HG02938 (cell line): ENCODE data around the gene TMEM18.

ENCODE experiments used
- ATAC-seq: cut with Tn5 transposase; IDR thresholded peaks from one replicate; pipeline ENCODE4 v1.9.1; 2021; ENCODE audit warnings: mild to moderate bottlenecking, moderate library complexity; ENCODE audit not compliant: unreplicated experiment

TMEM18 gene

GRCh38 chr2:636641-637405, 40.4 kb downstream of the TMEM18 start:
- ATAC-seq, result peak; percentile 67

DNA sequence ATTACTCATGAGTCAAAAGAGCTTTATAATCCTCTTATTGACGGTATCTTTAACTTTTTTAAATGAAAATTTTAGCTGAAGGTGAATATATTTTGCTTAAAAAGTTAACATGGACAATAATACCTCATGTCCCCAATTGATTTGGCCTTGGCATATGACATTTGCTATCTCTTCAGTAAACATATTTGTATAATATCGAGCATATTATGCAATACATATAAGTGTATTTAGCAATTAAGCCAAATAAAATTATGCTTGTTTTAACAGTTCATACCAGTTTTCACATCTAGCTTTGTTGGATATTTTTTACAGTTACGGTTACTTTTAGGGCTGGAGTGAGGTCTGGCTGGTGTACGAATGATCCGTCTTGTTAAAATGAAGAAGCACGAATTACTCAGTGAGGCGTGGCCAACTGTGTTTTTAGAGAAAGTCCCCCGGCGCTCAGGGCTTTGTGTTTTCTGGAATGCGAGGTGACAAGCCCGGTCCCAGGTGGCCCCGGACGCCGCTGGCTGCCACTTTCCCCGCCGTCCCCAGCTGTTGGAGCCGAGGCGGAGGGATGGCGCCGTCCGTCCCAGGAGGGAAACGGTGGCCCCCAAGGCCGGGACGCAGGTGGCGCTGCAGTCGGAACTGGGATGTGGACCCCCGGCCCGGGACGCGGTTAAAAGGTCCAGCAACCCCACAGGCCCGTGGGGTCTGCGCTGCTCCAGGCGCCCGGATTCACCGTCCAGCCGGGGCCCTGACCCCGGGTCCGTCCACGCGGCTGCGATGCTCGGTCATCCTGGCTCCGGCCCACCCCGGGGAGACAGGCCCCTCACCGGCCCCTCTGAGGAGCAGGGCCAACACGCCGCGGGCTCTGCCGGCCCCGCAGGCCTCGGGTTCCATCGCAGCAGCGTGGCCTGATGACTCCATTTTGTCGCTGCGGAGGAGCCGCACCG, 41.3 kb downstream of the TMEM18 start:
- peak; percentile 16 for ATAC-seq

DNA sequence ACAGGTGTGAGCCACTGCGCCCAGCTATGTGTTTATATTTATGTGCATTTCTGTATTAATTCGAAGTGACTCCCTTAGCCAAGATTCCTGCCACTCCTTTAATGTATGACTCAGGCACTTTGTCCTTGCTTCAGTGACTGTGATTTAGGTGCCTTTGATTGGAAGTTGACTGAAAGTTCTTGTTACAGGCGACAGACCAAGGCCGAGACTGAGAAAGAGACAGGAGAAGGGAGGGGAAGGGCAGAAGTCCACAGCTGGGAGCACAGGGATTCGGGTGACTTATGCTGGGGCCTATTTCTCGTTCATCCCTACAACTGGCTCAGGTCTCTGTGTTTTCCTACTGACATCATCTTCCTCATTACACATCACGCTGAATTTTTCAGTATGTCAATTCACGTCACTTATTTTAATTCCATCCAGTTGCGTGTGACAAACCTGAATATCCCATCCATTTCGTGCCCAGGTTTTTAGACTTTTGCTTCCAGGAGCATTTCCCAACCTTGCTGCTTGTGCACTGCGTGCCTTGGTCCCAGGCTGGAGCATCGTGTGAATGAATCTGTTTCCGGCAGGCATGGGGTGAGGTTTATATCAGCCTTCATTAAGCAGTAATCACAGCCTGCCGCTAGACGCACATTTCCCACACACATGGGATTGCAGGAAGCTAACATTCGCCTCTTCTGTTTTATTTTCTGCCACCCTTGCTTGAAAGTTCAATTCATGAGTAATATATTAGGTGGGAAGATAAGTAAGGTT, 42.4 kb downstream of the TMEM18 start:
- no peak for ATAC-seq

DNA sequence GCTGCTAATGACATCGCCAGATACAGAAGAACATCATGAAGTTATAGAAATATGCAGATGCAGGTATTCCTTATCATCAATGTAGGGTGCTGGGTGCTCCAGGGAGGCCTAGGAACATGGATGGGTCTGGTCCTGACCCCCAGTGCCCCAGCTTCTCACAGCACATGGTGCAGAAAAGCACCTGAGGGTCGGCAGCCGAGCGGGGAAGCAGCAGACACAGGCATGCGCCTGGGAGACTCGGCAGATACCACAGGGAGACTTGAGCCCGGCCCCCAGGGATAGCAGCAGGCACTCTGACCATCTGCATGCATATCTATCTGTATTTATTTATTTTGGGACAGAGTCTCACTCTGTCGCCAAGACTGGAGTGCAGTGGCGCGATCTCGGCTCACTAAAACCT, 43.2 kb downstream of the TMEM18 start:
- no peak for ATAC-seq

DNA sequence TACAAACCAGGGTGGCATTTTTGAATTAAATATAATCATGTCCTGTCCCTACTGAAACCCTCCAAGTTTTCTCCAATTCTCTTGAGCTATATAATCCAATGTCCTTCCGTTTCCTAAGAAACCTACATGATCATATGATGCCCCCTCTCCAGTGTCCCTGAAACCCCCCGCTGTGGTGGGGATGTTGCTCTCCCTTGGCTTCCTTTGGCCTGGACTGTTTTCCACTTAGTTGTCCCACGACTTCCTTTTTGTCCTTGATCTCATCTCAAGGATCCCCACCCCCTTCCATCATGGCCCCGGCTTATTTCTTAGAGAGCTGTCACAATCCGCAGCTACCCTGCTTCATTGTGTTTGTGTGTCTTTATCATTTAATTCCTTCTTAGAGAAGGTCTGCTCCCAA, 43.8 kb downstream of the TMEM18 start:
- ATAC-seq, result no peak

- no peak for ATAC-seq
Measured at GRCh38 chr2:632471-632870, 44.7 kb downstream of the TMEM18 start.

GRCh38 chr2:631741-632140, 45.5 kb downstream of the TMEM18 start:
- no peak for ATAC-seq

DNA sequence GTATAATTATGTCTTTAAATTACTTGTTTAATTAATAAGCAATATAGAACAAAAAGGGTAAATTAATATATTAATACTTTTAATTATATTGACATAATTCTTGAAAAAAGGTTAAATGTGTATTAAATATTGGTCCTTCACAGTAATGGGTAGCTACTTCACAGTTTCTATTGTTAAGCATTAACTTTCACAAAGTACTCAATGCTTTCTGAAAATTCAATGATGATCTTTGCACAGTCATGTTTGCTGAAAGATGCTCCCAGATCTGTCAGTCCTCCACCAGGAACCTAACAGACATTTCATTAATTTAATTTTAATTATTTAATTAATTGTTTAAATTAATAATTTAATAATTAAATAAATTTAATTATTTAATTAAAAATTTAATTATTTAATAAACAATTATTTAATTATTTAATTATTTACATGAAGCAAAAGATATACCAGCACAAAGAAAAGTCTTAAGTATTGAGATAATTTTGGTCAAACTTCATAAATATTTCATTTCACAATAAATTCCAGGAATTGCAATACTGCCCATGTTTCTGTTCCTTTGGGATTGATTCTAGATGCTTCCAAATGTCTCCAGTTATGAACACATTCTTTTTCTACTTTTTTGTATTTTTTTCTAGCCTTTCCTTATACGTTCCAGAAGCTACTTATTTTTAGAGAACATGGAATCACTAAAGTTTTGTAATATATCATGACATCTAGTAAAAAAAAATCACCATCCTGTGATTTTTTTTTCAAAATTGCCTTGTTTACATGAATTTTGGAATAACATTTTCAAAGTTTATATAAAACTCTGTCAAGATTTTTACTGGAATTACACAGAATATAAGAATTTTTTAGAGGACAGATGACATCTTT, 46.5 kb downstream of the TMEM18 start:
- ATAC-seq, result no peak

GRCh38 chr2:629961-630360, 47.2 kb downstream of the TMEM18 start:
- no peak for ATAC-seq

GRCh38 chr2:628651-629050, 48.6 kb downstream of the TMEM18 start:
- ATAC-seq, result no peak

- ATAC-seq, result no peak
Measured at GRCh38 chr2:627926-628560, 49.2 kb downstream of the TMEM18 start.

- no peak for ATAC-seq
Measured at GRCh38 chr2:627340-627709, 49.9 kb downstream of the TMEM18 start.

DNA sequence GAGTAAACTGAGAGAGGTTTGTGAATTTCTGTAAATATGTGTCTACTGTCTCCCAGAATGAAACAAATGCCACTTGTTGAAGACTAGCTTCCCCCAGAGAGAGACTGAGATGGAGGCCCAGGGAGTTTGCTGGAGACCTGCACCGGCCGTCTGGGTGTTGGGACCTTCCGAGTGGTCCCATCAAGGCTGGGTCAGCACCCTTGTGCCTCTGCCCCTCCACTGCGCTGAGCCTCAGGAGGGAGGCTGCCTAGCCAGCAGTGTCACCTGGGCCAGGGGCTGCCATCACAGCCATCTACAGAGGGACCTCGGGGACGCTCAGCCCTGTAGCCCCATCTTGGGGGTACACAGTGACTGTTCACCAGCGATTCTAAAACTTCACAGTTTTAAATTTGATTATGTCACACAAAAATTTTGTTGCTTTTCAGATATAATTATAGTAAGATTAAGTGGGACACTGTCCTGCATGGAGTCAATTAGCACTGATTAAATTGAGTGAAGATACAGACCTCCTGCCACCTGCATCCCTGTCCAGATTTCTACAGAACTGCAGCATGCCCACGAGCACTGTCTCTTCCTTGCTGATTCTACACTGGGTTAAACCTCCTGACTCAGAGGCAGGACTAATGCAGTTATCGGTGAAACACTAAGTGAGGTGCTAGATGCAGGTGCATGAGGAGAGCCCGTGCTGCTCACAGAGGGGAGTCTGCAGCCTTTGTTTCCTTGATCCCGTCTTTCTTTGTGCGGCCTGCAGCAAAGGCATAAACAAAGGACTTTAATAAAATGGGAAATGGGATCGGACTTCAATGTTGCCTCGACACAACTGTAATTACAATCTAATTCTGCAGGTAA, 50.5 kb downstream of the TMEM18 start:
- no peak for ATAC-seq

- ATAC-seq, result no peak
Measured at GRCh38 chr2:625415-626333, 51.5 kb downstream of the TMEM18 start.

DNA sequence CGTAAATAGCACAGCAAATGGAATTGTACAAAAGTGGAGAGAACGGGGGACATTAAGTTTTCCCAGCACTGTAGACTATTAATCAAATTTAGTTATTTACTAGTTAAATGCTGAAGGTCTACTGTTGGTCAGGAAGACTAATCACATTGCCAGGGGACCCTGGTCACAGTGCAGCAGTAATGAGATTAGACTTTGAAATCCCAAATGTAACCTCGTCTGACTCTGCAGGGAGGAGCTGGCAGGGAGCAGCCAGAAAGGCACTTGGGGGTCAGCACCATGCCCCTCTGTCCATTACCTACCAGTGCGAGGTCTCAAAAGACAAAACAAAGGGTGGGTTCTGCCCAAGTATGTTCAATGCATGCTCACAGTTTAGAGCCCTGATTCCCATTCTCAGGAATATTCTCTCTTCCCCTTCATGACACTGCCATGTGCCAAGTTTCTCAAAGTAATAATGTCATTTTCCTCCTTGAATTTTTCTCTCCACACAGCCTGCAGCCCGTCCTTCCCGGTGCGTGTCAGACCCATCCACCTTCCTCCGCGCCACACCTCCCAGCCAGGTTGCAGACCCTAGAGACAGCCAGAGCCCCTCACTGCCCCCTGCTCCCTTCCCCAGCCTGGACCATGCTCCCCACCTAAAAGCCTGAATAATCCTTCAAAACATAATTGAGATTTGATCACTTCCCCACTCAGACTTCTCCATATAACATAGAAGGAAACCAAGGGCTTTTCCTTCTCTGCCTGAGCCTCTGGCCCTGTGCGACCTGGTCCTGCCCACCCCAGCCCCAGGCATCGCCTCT, 52.5 kb downstream of the TMEM18 start:
- no peak for ATAC-seq

DNA sequence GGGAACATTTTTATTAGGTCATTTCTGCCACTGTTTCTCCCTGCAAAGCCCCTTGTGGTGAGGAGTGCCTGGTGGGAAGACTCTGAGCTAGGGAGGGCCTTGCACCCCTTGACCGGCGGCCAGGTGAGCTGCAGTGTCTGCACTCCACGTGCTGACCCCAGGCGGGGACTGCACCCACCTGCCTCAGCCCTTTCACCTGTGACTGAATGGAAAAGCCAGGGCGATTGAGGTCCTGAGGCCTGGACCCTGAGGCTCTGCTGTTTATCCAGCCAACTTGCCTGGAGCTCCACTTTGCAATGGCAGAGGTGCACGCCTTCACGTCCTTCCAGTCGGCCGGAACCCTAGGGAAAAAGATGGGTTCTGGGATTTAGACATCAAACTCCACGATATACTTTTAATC, 53.1 kb downstream of the TMEM18 start:
- ATAC-seq, result no peak
